HEK293 (cell line): Measurements from ENCODE around the gene C14orf132.

Experiments
- CTCF ChIA-PET: fragments of 350-600 bp; formaldehyde crosslinking; extraction: SDS; loops from one replicate; lab custom pipeline; 2021; ENCODE audit warnings: antibody characterized with exemption; lab: Yijun Ruan, JAX
- POLR2A ChIA-PET: fragments of 300-600 bp; formaldehyde crosslinking; extraction: SDS; loops from one replicate; lab custom pipeline; 2020; ENCODE audit warnings: antibody characterized with exemption, inconsistent platforms; lab: Yijun Ruan, JAX
- H3K27ac ChIP-seq: fragments of 200-500 bp; sonication (Bioruptor generic); 2 replicates; pipeline ENCODE4 v1.5.1; 2014; ENCODE audit warnings: low read depth, low read length, control low read depth, inconsistent platforms; ENCODE audit errors: extremely low read depth
- H3K36me3 ChIP-seq, 2 experiments: fragments of 200-500 bp in 1 of 2; sonication (Bioruptor generic) in 1 of 2; 1 replicate in 1 of 2; 2 replicates in 1 of 2; pipeline ENCODE4 v1.5.1; 2014 to 2017; ENCODE audit warnings: inconsistent platforms in 2 of 2, low read length in 2 of 2; ENCODE audit not compliant: control insufficient read depth in 2 of 2, insufficient read depth in 1 of 2
- H3K4me1 ChIP-seq: fragments of 200-500 bp; sonication (Bioruptor generic); 2 replicates; pipeline ENCODE4 v1.5.1; 2014; ENCODE audit warnings: mild to moderate bottlenecking, low read length, inconsistent platforms; ENCODE audit not compliant: control insufficient read depth, insufficient read depth
- H3K4me3 ChIP-seq: 2 replicates; pipeline ENCODE4 v1.5.1; 2011; ENCODE audit warnings: low read depth, mild to moderate bottlenecking, control low read depth, low read length, moderate library complexity
- H3K9me3 ChIP-seq: fragments of 200-500 bp; sonication (Bioruptor generic); 2 replicates; pipeline ENCODE4 v1.5.1; 2014; ENCODE audit warnings: low read depth, low read length, inconsistent platforms; ENCODE audit not compliant: control insufficient read depth, insufficient read depth
- BCL6B ChIP-seq: fragments of 450-650 bp; formaldehyde crosslinking; IDR thresholded peaks from 2 replicates; pipeline ENCODE4 v1.5.1; 2017; ENCODE audit warnings: missing biosample characterization, missing genetic modification characterization
- EGR2 ChIP-seq: fragments of 450-650 bp; formaldehyde crosslinking; IDR thresholded peaks from 2 replicates; pipeline ENCODE4 v1.5.1; 2016; ENCODE audit warnings: low read depth, missing biosample characterization, missing genetic modification characterization
- GLIS1 ChIP-seq: fragments of 450-650 bp; formaldehyde crosslinking; IDR thresholded peaks from 2 replicates; pipeline ENCODE4 v1.5.1; 2016; ENCODE audit warnings: missing biosample characterization, missing genetic modification characterization
- PRDM2 ChIP-seq: fragments of 450-650 bp; formaldehyde crosslinking; IDR thresholded peaks from 2 replicates; pipeline ENCODE4 v1.5.1; 2016; ENCODE audit warnings: missing biosample characterization, missing genetic modification characterization, borderline replicate concordance
- TSHZ1 ChIP-seq: fragments of 450-650 bp; formaldehyde crosslinking; IDR thresholded peaks from 2 replicates; pipeline ENCODE4 v1.5.1; 2016; ENCODE audit warnings: missing biosample characterization, missing genetic modification characterization, borderline replicate concordance
- ZBTB26 ChIP-seq: fragments of 450-650 bp; formaldehyde crosslinking; optimal IDR thresholded peaks from 2 replicates; pipeline ENCODE3; 2016; ENCODE audit warnings: missing biosample characterization, mild to moderate bottlenecking, missing genetic modification characterization
- ZFHX2 ChIP-seq: fragments of 450-650 bp; formaldehyde crosslinking; conservative IDR thresholded peaks from 2 replicates; pipeline ENCODE4 v1.5.1; 2016; ENCODE audit warnings: missing biosample characterization, missing genetic modification characterization
- ZFP69B ChIP-seq: fragments of 450-650 bp; formaldehyde crosslinking; IDR thresholded peaks from 2 replicates; pipeline ENCODE4 v1.5.1; 2016; ENCODE audit warnings: missing biosample characterization, missing genetic modification characterization
- ZNF214 ChIP-seq: fragments of 450-650 bp; formaldehyde crosslinking; IDR thresholded peaks from 2 replicates; pipeline ENCODE4 v1.5.1; 2017; ENCODE audit warnings: missing biosample characterization, mild to moderate bottlenecking, missing genetic modification characterization, borderline replicate concordance
- ZNF23 ChIP-seq: fragments of 450-650 bp; formaldehyde crosslinking; IDR thresholded peaks from 2 replicates; pipeline ENCODE4 v1.5.1; 2016; ENCODE audit warnings: missing biosample characterization, missing genetic modification characterization, borderline replicate concordance
- ZNF433 ChIP-seq: fragments of 450-650 bp; formaldehyde crosslinking; IDR thresholded peaks from 2 replicates; pipeline ENCODE4 v1.5.1; 2016; ENCODE audit warnings: missing biosample characterization, missing genetic modification characterization, low read depth
- ZNF510 ChIP-seq: fragments of 450-650 bp; formaldehyde crosslinking; IDR thresholded peaks from 2 replicates; pipeline ENCODE4 v1.5.1; 2018; ENCODE audit warnings: mild to moderate bottlenecking, missing genetic modification characterization, missing biosample characterization; ENCODE audit not compliant: insufficient replicate concordance
- ZNF521 ChIP-seq: fragments of 450-650 bp; formaldehyde crosslinking; IDR thresholded peaks from 2 replicates; pipeline ENCODE4 v1.5.1; 2017; ENCODE audit warnings: missing biosample characterization, mild to moderate bottlenecking, missing genetic modification characterization
- ZNF561 ChIP-seq: fragments of 450-650 bp; IDR thresholded peaks from 2 replicates; pipeline ENCODE4 v1.5.1; 2018; ENCODE audit warnings: missing biosample characterization, missing genetic modification characterization, borderline replicate concordance
- ZNF768 ChIP-seq: fragments of 450-650 bp; formaldehyde crosslinking; IDR thresholded peaks from 2 replicates; pipeline ENCODE4 v1.5.1; 2018; ENCODE audit warnings: missing biosample characterization, mild to moderate bottlenecking, missing genetic modification characterization
- ZSCAN23 ChIP-seq: fragments of 450-650 bp; formaldehyde crosslinking; IDR thresholded peaks from 2 replicates; pipeline ENCODE4 v1.5.1; 2016; ENCODE audit warnings: missing biosample characterization, missing genetic modification characterization

Gene C14orf132

GRCh38 chr14:96050482-96050881 is 11.3 kb downstream of the C14orf132 start (continued):
- TF ChIP-seq PRDM2 (tag by site-specific recombination) (no peak), GLIS1 (tag by site-specific recombination) (no peak), ZNF521 (no peak)

- no peak for TF ChIP-seq ZFP69B
- TF ChIP-seq ZBTB26 (tag by site-specific recombination) = no peak
- no peak for TF ChIP-seq ZNF214 (tag by site-specific recombination)
- no peak for TF ChIP-seq ZNF510 (tag by site-specific recombination)
- TF ChIP-seq ZSCAN23 = no peak
- no peak for TF ChIP-seq ZNF768 (tag by site-specific recombination)
- TF ChIP-seq ZNF23 (tag by site-specific recombination) = no peak
- TF ChIP-seq ZNF561 = no peak
- TF ChIP-seq ZFHX2 = no peak
- no peak for TF ChIP-seq BCL6B (tag by site-specific recombination)
- no peak for TF ChIP-seq ZNF433 (tag by site-specific recombination)
- no peak for TF ChIP-seq TSHZ1
- no peak for TF ChIP-seq EGR2 (tag by site-specific recombination)
- ChIA-PET POLR2A (no interaction called here), CTCF (interaction anchor here (1.2 to 2.4 kb wide), 3 partner anchors 40 to 54 kb away, joined by 3 to 9 read pairs (median 3); no protein-coding TSS in a partner anchor)
- Histone ChIP-seq H3K27ac (no peak overlapping the region), H3K4me1 (no peaks in the 10 kb centered on the region), H3K9me3 (no peaks in the 10 kb centered on the region), H3K4me3 (no peak overlapping the region), H3K36me3 (peaks cover 0 to 8% of the 10 kb centered on the region in 2 experiments; a peak in 2 of 3 replicates)
Measured at GRCh38 chr14:96051231-96051630, 12.1 kb downstream of the C14orf132 start.
